IPS-20b (cell line): ENCODE results near the gene MEIS1.

Source experiments
- H3K27ac ChIP-seq: one replicate; pipeline ENCODE4 v1.5.1; 2013; ENCODE audit warnings: low read length
- H3K27me3 ChIP-seq: 2 replicates; pipeline ENCODE4 v1.6.1; 2013; ENCODE audit warnings: mild to moderate bottlenecking, low read length, inconsistent platforms; ENCODE audit not compliant: insufficient read depth
- H3K36me3 ChIP-seq: 2 replicates; pipeline ENCODE4 v1.6.1; 2013; ENCODE audit warnings: low read depth, mild to moderate bottlenecking, inconsistent platforms, low read length, moderate library complexity; ENCODE audit not compliant: insufficient read depth
- H3K4me1 ChIP-seq: 2 replicates; pipeline ENCODE4 v1.6.1; 2013; ENCODE audit warnings: mild to moderate bottlenecking, control low read depth, inconsistent platforms, low read length, moderate library complexity; ENCODE audit not compliant: insufficient read depth
- H3K4me3 ChIP-seq: 2 replicates; pipeline ENCODE4 v1.5.1; 2013; ENCODE audit warnings: mild to moderate bottlenecking, low read length, inconsistent platforms
- H3K9ac ChIP-seq: 2 replicates; pipeline ENCODE4 v1.6.1; 2013; ENCODE audit warnings: low read depth, mild to moderate bottlenecking, inconsistent platforms, low read length, moderate library complexity
- H3K9me3 ChIP-seq: 2 replicates; pipeline ENCODE4 v1.6.1; 2013; ENCODE audit warnings: mild to moderate bottlenecking, low read depth, low read length, inconsistent platforms; ENCODE audit not compliant: insufficient read depth

MEIS1 gene

GRCh38 chr2:66523990-66524389, 89.1 kb downstream of the MEIS1 start:
- Histone ChIP-seq H3K4me3 (no peak overlapping the region), H3K4me1 (peaks cover 6% of the 10 kb centered on the region), H3K27ac (no peak overlapping the region), H3K36me3 (no peaks in the 10 kb centered on the region), H3K9me3 (no peaks in the 10 kb centered on the region), H3K27me3 (no peaks in the 10 kb centered on the region), H3K9ac (no peak overlapping the region)

GRCh38 chr2:66525606-66526005, 90.7 kb downstream of the MEIS1 start:
- Histone ChIP-seq H3K9ac (no peak overlapping the region), H3K36me3 (no peaks in the 10 kb centered on the region), H3K4me3 (no peak overlapping the region), H3K27me3 (no peaks in the 10 kb centered on the region), H3K9me3 (no peaks in the 10 kb centered on the region), H3K27ac (no peak overlapping the region), H3K4me1 (peaks cover 6% of the 10 kb centered on the region)

- no peak overlapping the region for H3K27ac ChIP-seq
- no peaks in the 10 kb centered on the region for H3K36me3 ChIP-seq
- H3K9ac ChIP-seq = no peak overlapping the region
- H3K4me3 ChIP-seq = no peak overlapping the region
- no peaks in the 10 kb centered on the region for H3K27me3 ChIP-seq
- peaks cover 6% of the 10 kb centered on the region for H3K4me1 ChIP-seq
- no peaks in the 10 kb centered on the region for H3K9me3 ChIP-seq
Measured at GRCh38 chr2:66526180-66526579, 91.3 kb downstream of the MEIS1 start.

GRCh38 chr2:66528974-66529724, 94.2 kb downstream of the MEIS1 start:
- H3K4me3 ChIP-seq = no peak overlapping the region
- no peak overlapping the region for H3K9ac ChIP-seq
- H3K27ac ChIP-seq = no peak overlapping the region
- H3K27me3 ChIP-seq = no peaks in the 10 kb centered on the region
- H3K36me3 ChIP-seq = no peaks in the 10 kb centered on the region
- no peaks in the 10 kb centered on the region for H3K9me3 ChIP-seq
- H3K4me1 ChIP-seq = peaks cover 6% of the 10 kb centered on the region

GRCh38 chr2:66530651-66531050, 95.7 kb downstream of the MEIS1 start:
- Histone ChIP-seq H3K9ac (no peak overlapping the region), H3K4me1 (peaks cover 6% of the 10 kb centered on the region), H3K27me3 (no peaks in the 10 kb centered on the region), H3K27ac (no peak overlapping the region), H3K4me3 (no peak overlapping the region), H3K36me3 (no peaks in the 10 kb centered on the region), H3K9me3 (no peaks in the 10 kb centered on the region)

- Histone ChIP-seq H3K27ac (no peak overlapping the region), H3K4me1 (peaks cover 2% of the 10 kb centered on the region; the same call in 1 of the 2 replicates), H3K9ac (no peak overlapping the region), H3K4me3 (no peak overlapping the region), H3K9me3 (no peaks in the 10 kb centered on the region), H3K27me3 (no peaks in the 10 kb centered on the region), H3K36me3 (no peaks in the 10 kb centered on the region)
Measured at GRCh38 chr2:66531155-66531554, 96.2 kb downstream of the MEIS1 start.

- Histone ChIP-seq H3K4me1 (peaks cover 5% of the 10 kb centered on the region), H3K36me3 (no peaks in the 10 kb centered on the region), H3K27ac (no peak overlapping the region), H3K27me3 (no peaks in the 10 kb centered on the region), H3K9me3 (no peaks in the 10 kb centered on the region), H3K4me3 (no peak overlapping the region), H3K9ac (no peak overlapping the region)
Measured at GRCh38 chr2:66531567-66531966, 96.6 kb downstream of the MEIS1 start.

GRCh38 chr2:66532972-66533868, 98.3 kb downstream of the MEIS1 start:
- H3K4me1 ChIP-seq = peaks cover 11% of the 10 kb centered on the region
- no peak overlapping the region for H3K4me3 ChIP-seq
- H3K36me3 ChIP-seq = no peaks in the 10 kb centered on the region
- no peak overlapping the region for H3K9ac ChIP-seq
- no peak overlapping the region for H3K27ac ChIP-seq
- no peaks in the 10 kb centered on the region for H3K27me3 ChIP-seq
- no peaks in the 10 kb centered on the region for H3K9me3 ChIP-seq

- Histone ChIP-seq H3K27me3 (no peaks in the 10 kb centered on the region), H3K4me1 (peaks cover 11% of the 10 kb centered on the region), H3K4me3 (no peak overlapping the region), H3K9ac (no peak overlapping the region), H3K27ac (no peak overlapping the region), H3K36me3 (no peaks in the 10 kb centered on the region), H3K9me3 (no peaks in the 10 kb centered on the region)
Measured at GRCh38 chr2:66534461-66534860, 99.5 kb downstream of the MEIS1 start.

- Histone ChIP-seq H3K4me3 (no peak overlapping the region), H3K4me1 (peaks cover 11% of the 10 kb centered on the region), H3K27me3 (no peaks in the 10 kb centered on the region), H3K9ac (no peak overlapping the region), H3K36me3 (no peaks in the 10 kb centered on the region), H3K27ac (no peak overlapping the region), H3K9me3 (no peaks in the 10 kb centered on the region)
Measured at GRCh38 chr2:66535574-66536289, 100.8 kb downstream of the MEIS1 start.

- Histone ChIP-seq H3K9me3 (no peaks in the 10 kb centered on the region), H3K9ac (no peak overlapping the region), H3K27me3 (no peaks in the 10 kb centered on the region), H3K4me1 (peaks cover 11% of the 10 kb centered on the region), H3K4me3 (no peak overlapping the region), H3K36me3 (no peaks in the 10 kb centered on the region), H3K27ac (no peak overlapping the region)
Measured at GRCh38 chr2:66536290-66536673, 101.4 kb downstream of the MEIS1 start.
